GM21529 (cell line): ENCODE results near the gene RPSA.
A peak's percentile ranks its signal among the peaks of the same experiment; 100 is the strongest.
"Not testable (repeated sequence)": the region's sequence is repeated elsewhere in the genome, so short reads cannot be mapped to it uniquely, and the experiment has no call there.

Experiments
- ATAC-seq: cut with Tn5 transposase; IDR thresholded peaks from one replicate; pipeline ENCODE4 v1.9.1; 2021; ENCODE audit not compliant: unreplicated experiment

Gene RPSA

DNA sequence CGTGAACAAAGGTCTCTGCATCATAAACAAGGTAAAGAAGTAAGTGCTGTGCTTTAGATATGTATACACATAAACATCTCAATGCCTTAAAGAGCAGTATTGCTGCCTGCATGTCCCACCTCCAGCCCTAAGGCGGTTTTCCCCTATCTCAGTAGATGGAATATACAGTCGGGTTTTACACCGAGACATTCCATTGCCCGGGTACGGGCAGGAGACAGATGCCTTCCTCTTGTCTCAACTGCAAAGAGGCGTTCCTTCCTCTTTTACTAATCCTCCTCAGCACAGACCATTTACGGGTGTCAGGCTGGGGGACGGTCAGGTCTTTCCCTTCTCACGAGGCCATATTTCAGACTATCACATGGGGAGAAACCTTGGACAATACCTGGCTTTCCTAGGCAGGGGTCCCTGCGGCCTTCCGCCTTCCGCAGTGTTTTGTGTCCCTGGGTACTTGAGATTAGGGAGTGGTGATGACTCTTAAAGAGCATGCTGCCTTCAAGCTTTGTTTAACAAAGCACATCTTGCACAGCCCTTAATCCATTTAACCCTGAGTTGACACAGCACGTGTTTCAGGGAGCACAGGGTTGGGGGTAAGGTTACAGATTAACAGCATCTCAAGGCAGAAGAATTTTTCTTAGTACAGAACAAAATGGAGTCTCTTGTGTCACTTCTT lies 12.2 kb downstream of the RPSA start:
- not testable (repeated sequence) for ATAC-seq

DNA sequence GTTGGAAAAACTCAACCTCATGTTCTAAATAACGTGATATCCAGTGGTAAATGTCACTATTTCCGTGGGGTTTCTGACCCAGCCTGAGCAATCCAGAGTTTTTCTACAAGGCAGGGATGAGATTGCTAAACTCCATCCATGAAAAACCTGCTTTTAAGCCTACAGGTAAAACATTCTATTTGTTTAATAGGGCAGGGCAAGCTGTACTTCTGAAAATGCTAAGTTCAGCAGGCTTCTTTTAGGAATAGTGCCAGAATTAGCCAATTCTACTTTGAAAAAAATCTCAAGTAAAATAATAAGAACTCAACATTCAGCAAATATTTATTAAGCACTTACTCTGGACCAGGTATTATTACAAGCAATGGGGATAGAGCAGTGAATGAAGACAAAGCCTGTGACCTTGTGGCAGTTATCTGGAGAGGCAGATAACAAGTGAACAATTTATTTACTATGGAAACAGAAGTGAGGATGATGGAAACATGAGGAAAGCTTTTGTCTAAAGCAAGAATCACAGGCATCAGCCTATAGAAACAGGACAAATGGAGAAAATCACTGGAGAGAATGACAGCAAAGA lies 13.3 kb downstream of the RPSA start:
- ATAC-seq: no peak

DNA sequence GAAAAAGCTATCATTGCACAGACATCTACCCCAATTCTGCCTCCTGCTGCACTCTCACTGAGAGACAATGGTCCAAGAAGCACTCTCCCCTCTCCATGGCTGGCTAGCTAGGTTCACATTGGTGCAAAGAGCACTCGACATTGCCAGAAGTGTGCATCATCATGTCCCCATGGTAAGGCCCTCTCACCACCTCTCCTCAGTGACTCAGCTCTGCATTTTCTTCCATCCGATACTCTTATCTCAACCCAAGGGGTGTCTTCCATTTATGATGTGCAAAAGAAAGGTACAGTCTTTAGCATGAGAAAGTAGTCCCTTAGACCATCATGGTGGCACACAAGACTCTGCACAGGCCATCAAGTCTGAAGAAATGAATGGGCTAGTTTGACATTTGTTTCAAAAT lies 14.0 kb downstream of the RPSA start:
- ATAC-seq: no peak

GRCh38 chr3:39423436-39423970 lies 17.0 kb downstream of the RPSA start:
- ATAC-seq: no peak

DNA sequence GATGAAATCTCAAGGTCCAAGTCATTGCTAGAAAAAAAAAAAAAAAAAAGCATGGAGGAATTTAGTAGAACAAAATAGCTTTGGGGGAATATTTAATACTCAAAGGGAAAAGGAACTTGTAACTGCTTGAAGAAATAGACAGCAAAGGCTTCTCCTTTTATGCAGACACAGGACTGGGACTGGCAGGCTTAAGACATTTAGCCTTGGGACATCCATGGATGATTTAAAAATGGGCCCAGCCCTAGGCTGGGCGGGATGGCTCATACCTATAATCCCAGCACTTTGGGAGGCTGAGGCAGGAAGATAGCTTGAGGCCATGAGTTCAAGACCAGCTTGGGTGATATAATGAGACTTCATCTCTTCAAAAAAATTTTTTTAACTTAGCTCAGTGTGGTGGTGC lies 19.8 kb downstream of the RPSA start:
- ATAC-seq: no peak

DNA sequence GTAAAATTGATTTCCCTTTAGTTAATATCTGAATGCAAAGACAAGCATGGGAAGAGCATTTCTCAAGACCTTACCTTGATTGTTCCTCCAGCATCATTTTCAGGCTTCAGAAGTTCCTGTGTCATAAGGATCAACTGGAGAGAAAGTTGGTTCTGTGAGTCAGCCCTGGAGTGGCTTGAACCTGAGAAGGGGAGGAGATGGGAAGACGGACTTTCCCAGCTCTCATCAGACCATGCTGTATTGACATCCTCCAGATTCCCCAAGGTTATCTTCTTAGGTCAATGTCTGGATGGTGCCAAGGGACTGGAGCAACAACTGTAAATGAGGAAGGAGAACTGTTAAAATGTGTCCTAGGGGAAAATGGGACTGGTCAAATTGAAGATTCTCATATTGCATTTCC lies 21.0 kb downstream of the RPSA start:
- ATAC-seq: no peak

DNA sequence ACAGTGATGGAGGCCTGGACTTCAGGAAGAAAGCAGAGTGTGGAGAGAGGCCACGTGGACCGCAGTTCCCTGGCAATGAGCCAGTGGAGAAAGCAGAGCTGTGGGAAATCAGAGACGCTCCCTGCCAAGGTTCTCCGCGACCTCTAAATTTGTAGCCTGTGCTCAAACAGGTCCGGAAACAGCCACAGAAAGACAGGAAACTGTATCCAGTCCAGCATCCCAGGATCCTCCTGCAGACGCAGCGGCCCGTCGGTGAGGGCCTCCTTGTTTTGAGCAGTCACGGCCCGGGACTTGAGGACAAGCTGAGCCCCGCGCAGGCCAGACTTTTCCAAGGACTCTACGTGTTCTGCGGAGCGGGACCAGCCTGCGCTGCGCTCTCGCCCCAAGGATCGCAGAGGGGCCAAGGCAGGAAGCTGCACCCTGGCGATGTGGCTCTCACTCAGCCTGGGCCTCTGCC lies 22.3 kb downstream of the RPSA start:
- ATAC-seq: no peak

GRCh38 chr3:39429466-39429865 lies 22.9 kb downstream of the RPSA start:
- no peak for ATAC-seq

- no peak for ATAC-seq
Measured at GRCh38 chr3:39432342-39432741, 25.8 kb downstream of the RPSA start.

GRCh38 chr3:39433642-39434041 lies 27.1 kb downstream of the RPSA start:
- ATAC-seq: no peak

GRCh38 chr3:39434574-39434973 lies 28.1 kb downstream of the RPSA start:
- ATAC-seq: no peak

DNA sequence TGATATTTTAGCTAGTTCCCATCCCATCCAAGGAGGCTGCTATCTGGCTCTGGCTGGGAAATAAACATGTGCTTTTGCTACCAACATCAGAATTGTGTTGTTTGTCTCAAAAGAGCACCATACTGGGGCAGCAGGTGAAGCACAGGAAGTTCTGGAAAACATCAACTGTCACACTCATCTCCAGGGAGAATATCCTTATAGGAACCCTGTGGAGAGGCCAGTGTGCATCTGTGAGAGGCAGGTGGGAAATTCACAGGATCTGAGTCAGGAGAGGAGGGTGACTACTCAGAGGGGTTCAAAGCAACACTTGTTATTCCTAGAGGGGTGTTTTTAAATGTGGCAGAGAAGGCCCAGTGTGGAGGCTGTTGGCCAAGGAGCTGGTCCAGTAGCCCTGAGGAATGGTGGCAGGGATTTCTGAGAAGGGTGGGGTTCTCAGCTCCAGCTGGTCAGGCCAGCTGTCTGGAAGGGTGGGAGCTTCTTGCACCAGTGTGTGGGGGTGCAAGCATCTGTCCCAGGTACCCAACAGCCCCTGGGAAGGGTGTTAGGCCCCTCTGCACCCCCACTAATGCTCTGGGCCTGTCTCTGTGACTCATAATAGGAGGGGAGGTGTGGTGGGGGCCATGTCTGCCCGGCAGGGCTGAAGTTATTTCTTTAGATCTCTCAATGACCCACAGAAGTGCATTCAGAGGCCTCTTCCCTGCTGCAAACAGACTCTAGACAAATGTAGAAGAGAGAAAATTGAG lies 28.7 kb downstream of the RPSA start:
- ATAC-seq: no peak

DNA sequence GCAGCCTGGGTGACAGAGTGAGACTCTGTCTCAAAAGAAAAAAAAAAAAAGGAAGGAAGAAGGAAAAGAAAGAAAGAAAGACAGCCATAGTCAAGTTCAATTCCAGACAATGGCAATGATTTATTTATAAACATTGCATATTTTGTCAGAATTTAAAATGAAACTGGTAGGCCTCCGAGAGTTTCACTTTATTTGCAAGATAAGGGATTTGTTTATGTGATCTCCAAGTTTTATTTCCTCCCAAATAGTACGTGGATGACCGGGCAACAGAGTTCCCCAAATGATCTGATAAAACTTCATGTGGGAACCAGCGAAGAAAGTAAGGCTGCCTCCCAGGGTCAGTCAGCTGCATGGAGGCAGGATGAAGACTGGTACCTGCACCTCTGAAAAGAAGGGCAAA lies 32.4 kb downstream of the RPSA start:
- ATAC-seq: no peak

DNA sequence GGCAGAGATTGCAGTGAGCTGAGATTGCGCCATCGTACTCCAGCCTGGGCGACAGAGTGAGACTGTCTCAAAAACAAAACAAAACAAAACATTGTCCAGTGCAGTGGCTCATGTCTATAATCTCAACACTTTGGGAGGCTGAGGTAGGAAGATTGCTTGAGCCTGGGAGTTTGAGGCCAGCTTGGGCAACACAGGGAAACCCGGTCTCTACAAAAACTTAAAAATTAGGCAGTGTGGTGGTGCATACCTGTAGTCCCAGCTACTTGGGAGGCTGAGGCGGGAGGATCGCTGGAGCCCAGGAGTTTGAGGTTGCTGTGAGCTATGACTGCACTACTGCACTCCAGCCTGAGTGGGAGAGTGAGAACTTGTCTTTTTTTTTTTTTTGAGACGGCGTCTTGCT lies 33.8 kb downstream of the RPSA start:
- no peak for ATAC-seq

GRCh38 chr3:39443530-39443929 lies 37.0 kb downstream of the RPSA start:
- no peak for ATAC-seq

DNA sequence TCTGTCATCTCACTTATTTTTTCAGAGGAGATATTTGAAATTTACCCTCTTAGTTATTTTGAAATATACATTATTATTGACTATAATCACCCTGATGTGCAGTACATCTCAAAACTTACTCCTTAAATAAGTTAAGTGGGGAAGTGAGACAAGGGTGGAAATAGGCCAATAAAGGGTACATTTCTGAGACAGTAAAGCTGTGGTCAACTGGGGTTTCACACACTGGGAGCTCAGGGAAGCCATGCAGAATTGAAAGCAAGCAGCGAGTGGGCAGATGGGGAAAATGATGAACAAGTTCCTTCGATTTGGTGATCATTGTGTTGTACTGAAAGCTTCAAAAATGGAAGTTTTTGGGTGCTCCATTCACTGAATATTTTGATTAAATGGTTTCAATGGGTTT lies 39.4 kb downstream of the RPSA start:
- ATAC-seq: no peak

DNA sequence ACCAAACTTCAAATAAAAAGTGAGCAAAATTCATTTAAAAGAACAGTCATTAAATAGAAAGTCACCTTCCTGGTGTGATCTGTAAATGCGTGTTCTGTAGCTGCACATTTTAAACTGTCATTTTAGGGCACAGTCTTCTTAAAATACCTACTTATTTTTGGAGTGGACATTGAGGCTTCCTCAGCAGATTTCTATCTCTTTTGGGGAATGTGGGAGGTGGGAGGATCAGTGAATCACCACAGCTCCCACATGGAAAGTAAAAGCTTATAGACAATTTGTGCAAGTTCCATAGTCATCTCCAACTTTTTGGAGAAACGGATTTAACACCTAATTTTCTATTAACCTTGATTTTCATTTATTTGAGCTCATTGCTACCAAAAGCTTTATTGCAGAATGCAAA lies 39.9 kb downstream of the RPSA start:
- no peak for ATAC-seq

GRCh38 chr3:39447637-39448483 lies 41.3 kb downstream of the RPSA start:
- ATAC-seq: peak; percentile 93

- no peak for ATAC-seq
Measured at GRCh38 chr3:39448506-39449233, 42.1 kb downstream of the RPSA start.

- ATAC-seq: no peak
Measured at GRCh38 chr3:39449796-39450195, 43.3 kb downstream of the RPSA start.
